HEK293 (cell line): ENCODE measurements around the gene CARD11.
"Not testable (repeated sequence)": the region's sequence is repeated elsewhere in the genome, so short reads cannot be mapped to it uniquely, and the experiment has no call there.

Experiments
- CTCF ChIP-seq: fragments of 450-650 bp; formaldehyde crosslinking; IDR thresholded peaks from 2 replicates; pipeline ENCODE4 v1.5.1; 2016; ENCODE audit warnings: missing biosample characterization, missing genetic modification characterization
- KLF8 ChIP-seq: fragments of 450-650 bp; formaldehyde crosslinking; IDR thresholded peaks from 2 replicates; pipeline ENCODE4 v1.5.1; 2016; ENCODE audit warnings: missing biosample characterization, missing genetic modification characterization
- PATZ1 ChIP-seq: fragments of 450-650 bp; formaldehyde crosslinking; IDR thresholded peaks from 2 replicates; pipeline ENCODE4 v1.5.1; 2016; ENCODE audit warnings: missing biosample characterization, missing genetic modification characterization
- REST ChIP-seq: fragments of 450-650 bp; formaldehyde crosslinking; IDR thresholded peaks from 2 replicates; pipeline ENCODE4 v1.5.1; 2016; ENCODE audit warnings: missing biosample characterization, missing genetic modification characterization
- SCRT1 ChIP-seq: fragments of 450-650 bp; formaldehyde crosslinking; IDR thresholded peaks from 2 replicates; pipeline ENCODE4 v1.5.1; 2016; ENCODE audit warnings: missing biosample characterization, missing genetic modification characterization, borderline replicate concordance
- YY1 ChIP-seq: fragments of 450-650 bp; formaldehyde crosslinking; IDR thresholded peaks from 2 replicates; pipeline ENCODE4 v1.5.1; 2018; ENCODE audit warnings: missing biosample characterization, missing genetic modification characterization
- YY2 ChIP-seq: fragments of 450-650 bp; formaldehyde crosslinking; IDR thresholded peaks from 2 replicates; pipeline ENCODE4 v1.5.1; 2016; ENCODE audit warnings: missing biosample characterization, missing genetic modification characterization
- ZBTB48 ChIP-seq: fragments of 450-650 bp; formaldehyde crosslinking; IDR thresholded peaks from 2 replicates; pipeline ENCODE4 v1.5.1; 2016; ENCODE audit warnings: missing biosample characterization, missing genetic modification characterization
- ZNF19 ChIP-seq: fragments of 450-650 bp; formaldehyde crosslinking; IDR thresholded peaks from 2 replicates; pipeline ENCODE4; 2016; ENCODE audit warnings: missing biosample characterization, missing genetic modification characterization, low read depth
- ZNF24 ChIP-seq: fragments of 450-650 bp; formaldehyde crosslinking; IDR thresholded peaks from 2 replicates; pipeline ENCODE4 v1.5.1; 2016; ENCODE audit warnings: missing biosample characterization, missing genetic modification characterization
- ZNF610 ChIP-seq: fragments of 450-650 bp; formaldehyde crosslinking; IDR thresholded peaks from 2 replicates; pipeline ENCODE4 v1.5.1; 2016; ENCODE audit warnings: missing biosample characterization, missing genetic modification characterization, borderline replicate concordance
- ZNF701 ChIP-seq: fragments of 450-650 bp; formaldehyde crosslinking; IDR thresholded peaks from 2 replicates; pipeline ENCODE4 v1.5.1; 2016; ENCODE audit warnings: missing biosample characterization, missing genetic modification characterization
- ZNF768 ChIP-seq: fragments of 450-650 bp; formaldehyde crosslinking; IDR thresholded peaks from 2 replicates; pipeline ENCODE4 v1.5.1; 2018; ENCODE audit warnings: missing biosample characterization, mild to moderate bottlenecking, missing genetic modification characterization

DNA sequence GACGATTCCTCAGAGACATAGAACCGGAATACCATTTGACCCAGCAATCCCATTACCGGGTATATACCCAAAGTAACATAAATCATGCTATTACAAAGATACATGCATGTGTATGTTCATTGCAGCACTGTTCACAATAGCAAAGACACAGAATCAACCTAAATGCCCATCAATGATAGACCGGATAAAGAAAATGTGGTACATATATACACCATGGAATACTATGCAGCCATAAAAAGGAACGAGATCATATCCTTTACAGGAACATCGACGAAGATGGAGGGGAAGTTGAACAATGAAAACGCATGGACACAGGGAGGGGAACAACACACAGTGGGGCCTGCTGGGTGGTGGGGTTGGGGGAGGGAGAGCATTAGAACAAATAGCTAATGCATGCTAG is 22.4 kb downstream of the CARD11 start:
- TF ChIP-seq KLF8; CTCF; ZNF19; ZNF24 (tag by site-specific recombination); SCRT1 (tag by site-specific recombination); ZNF701; ZNF610 (tag by site-specific recombination); YY2 (tag by site-specific recombination); PATZ1 (tag by site-specific recombination); ZNF768; ZBTB48 (tag by site-specific recombination); YY1 (tag by site-specific recombination); REST (tag by site-specific recombination): not testable (repeated sequence)
